Psoas muscle (tissue), 8 donors: Measurements from ENCODE around the gene SF3A1. TPM values are rescaled to one million over a fixed set of nuclear protein-coding genes. Genes with fewer than 3 reads are reported as not detected.

Source experiments
- ATAC-seq, 4 donors: fragments of 200-7000 bp; cut with Tn5 transposase; one replicate each; pipeline ENCODE4 v1.9.1; 2020; ENCODE audit warnings: moderate library complexity in 3 of 4, mild to moderate bottlenecking in 2 of 4
- DNase-seq, 2 donors: peaks; one replicate each; pipeline ENCODE4 v3.0.0-alpha.2; 2020
- H3K27ac ChIP-seq: fragments of 200-600 bp; one replicate; pipeline ENCODE4 v1.8.0; 2022
- H3K27me3 ChIP-seq, 3 donors: fragments of 200-600 bp in 1 of 3; one replicate each; pipeline versions ENCODE4 v1.6.1 to v1.8.0; 2013 to 2022; ENCODE audit warnings: low read length in 2 of 3, mild to moderate bottlenecking in 2 of 3, moderate library complexity in 1 of 3; ENCODE audit not compliant: insufficient read depth in 3 of 3
- H3K36me3 ChIP-seq, 2 donors: fragments of 200-600 bp in 1 of 2; one replicate each; pipeline versions ENCODE4 v1.6.1 to v1.8.0; 2013 to 2022; ENCODE audit warnings: low read depth in 1 of 2, mild to moderate bottlenecking in 1 of 2, moderate library complexity in 1 of 2; ENCODE audit not compliant: insufficient read depth in 1 of 2
- H3K4me1 ChIP-seq: fragments of 200-600 bp; one replicate; pipeline ENCODE4 v1.8.0; 2022
- H3K4me3 ChIP-seq: fragments of 200-600 bp; one replicate; pipeline ENCODE4 v1.8.0; 2022; ENCODE audit warnings: mild to moderate bottlenecking
- H3K9me3 ChIP-seq: fragments of 200-600 bp; one replicate; pipeline ENCODE4 v1.8.0; 2022
- CTCF ChIP-seq: fragments of 200-600 bp; IDR thresholded peaks from one replicate; pipeline ENCODE4 v1.8.0; 2022; ENCODE audit warnings: antibody characterized with exemption
- WGBS, 3 donors: extraction: QIAGEN DNeasy Blood & Tissue Kit; methylation state at CpG; one replicate each; pipeline versions ENCODE4 v1.1.6 to v1.1.7; 2013; 5-methylcytosine and 5-hydroxymethylcytosine counted together
- intact Hi-C, 2 donors: fragments of 100-400 bp; cut with DNase I; formaldehyde crosslinking; loops; one replicate each; pipeline versions ENCODE4 v1.11.0 to v1.14.2; 2022
- polyA plus RNA-seq, 3 donors: library from polyadenylated mRNA; stranded (reverse); fragments of 200-250 nt; gene quantifications; one replicate each; pipeline ENCODE4 v1.2.3, GENCODE V29; 2013
- total RNA-seq, 4 donors: library from RNA; stranded (reverse); fragmentation: NEBNext Ultra II Directional in 2 of 4; extraction: Animal tissue kit (Norgen Biotek cat#: 25700) in 2 of 4; gene quantifications; one replicate each; pipeline versions ENCODE4 v1.2.1 to v1.2.4, GENCODE V29; 2021 to 2023
- donor health status: healthy with polysubstance abuse.
- donor health status: DM: no; HTN: no; CAD: no; lungs with moderate emphysema.
- donor health status: Bipolar disorder and iron deficiency.
- donor health status: healthy.
- donor health status: DM: yes; HTN: yes; CAD: no.
- donor health status: DM: no; HTN: no; CAD: no.
- donor health status: DM: no; HTN: no; CAD: no.
- donor health status: DM: yes; HTN: yes; CAD: no.

SF3A1 gene
- total and polyA plus RNA-seq, 7 donors = 21.6 to 146 (median 107) TPM

- Histone ChIP-seq H3K4me1 (peaks cover 9% of the 10 kb centered on the region), H3K36me3 (peaks cover 0 to 32% of the 10 kb centered on the region in 2 donors), H3K4me3 (no peak overlapping the region), H3K9me3 (no peaks in the 10 kb centered on the region), H3K27me3 (no peaks in the 10 kb centered on the region), H3K27ac (no peak overlapping the region)
- no peak for DNase-seq
- intact Hi-C loops = no loop called here
- 88 to 95% (median 92%) methylated on average over 11 of the region's 11 CpGs for WGBS, 3 donors
- no peak for TF ChIP-seq CTCF
- ATAC-seq = no peak
Observed at GRCh38 chr22:30297276-30297990, 59.3 kb downstream of the SF3A1 start.

DNA sequence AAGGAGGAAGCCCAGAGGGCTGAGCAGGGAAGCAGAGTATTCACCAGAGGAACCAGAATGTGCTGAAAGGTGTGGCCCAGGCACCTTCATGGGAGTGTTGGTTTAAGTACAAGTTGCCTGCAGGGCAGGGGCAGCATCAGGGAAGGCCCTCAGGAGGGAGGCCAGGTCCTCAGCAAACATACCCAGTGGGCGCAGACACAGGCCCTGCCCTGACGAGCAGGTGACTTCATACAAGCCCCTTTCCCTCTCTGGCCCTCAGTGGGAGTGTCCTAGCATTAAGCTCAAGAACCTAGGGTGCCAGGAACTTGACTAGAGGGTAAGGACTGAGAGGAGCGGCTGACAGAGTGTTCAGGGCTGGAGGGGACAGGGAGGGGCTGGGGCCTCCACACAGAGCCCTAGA is 59.9 kb downstream of the SF3A1 start:
- peak in 1 of 2 donors; percentile 19 for DNase-seq
- intact Hi-C loops = no loop called here
- H3K36me3 ChIP-seq = peaks cover 0 to 32% of the 10 kb centered on the region in 2 donors
- H3K4me1 ChIP-seq = peaks cover 5% of the 10 kb centered on the region
- H3K27me3 ChIP-seq = no peaks in the 10 kb centered on the region
- TF ChIP-seq CTCF = no peak
- no peak overlapping the region for H3K4me3 ChIP-seq
- 84 to 93% (median 91%) methylated on average over 3 of the region's 3 CpGs for whole genome bisulfite sequencing, 3 donors
- ATAC-seq = no peak
- no peak overlapping the region for H3K27ac ChIP-seq
- H3K9me3 ChIP-seq = no peaks in the 10 kb centered on the region

GRCh38 chr22:30296324-30296723 is 60.4 kb downstream of the SF3A1 start:
- Histone ChIP-seq H3K4me3 (no peak overlapping the region), H3K27ac (no peak overlapping the region), H3K9me3 (no peaks in the 10 kb centered on the region), H3K27me3 (no peaks in the 10 kb centered on the region), H3K4me1 (peaks cover 1% of the 10 kb centered on the region), H3K36me3 (peaks cover 0 to 32% of the 10 kb centered on the region in 2 donors)
- DNase-seq (no peak), ATAC-seq (no peak)
- 97 to 98% (median 98%) methylated on average over 4 of the region's 4 CpGs for WGBS, 3 donors
- TF ChIP-seq CTCF = no peak
- intact Hi-C loops = no loop called here

DNA sequence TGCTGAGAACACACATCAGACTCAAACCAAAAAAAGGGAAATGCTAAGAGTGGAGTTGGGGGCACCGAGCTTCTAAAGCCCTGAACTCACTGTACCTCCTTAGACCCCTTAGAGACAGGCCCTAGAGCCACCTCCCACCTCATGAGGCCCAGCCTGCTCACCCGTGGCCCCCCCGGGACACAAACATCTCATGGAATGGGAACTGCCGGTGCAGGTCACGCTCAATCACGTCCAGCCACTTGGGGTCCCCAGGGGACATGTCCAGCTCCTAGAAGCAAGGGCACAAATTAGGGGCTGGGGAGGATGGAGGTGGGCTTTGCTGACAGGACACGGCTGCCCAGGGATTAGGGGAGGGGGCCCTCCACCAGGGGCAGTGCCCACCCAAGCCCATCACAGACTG is 61.1 kb downstream of the SF3A1 start:
- Histone ChIP-seq H3K9me3 (no peaks in the 10 kb centered on the region), H3K4me3 (no peak overlapping the region), H3K27ac (no peak overlapping the region), H3K36me3 (peaks cover 0 to 32% of the 10 kb centered on the region in 2 donors), H3K27me3 (no peaks in the 10 kb centered on the region), H3K4me1 (peaks cover 9% of the 10 kb centered on the region)
- ATAC-seq = no peak
- no peak for TF ChIP-seq CTCF
- intact Hi-C loops = no loop called here
- 61 to 76% (median 74%) methylated on average over 7 of the region's 7 CpGs for WGBS, 3 donors
- DNase-seq = peak in 1 of 2 donors; percentile 46

- Histone ChIP-seq H3K36me3 (peaks cover 0 to 32% of the 10 kb centered on the region in 2 donors), H3K27ac (no peak overlapping the region), H3K9me3 (no peaks in the 10 kb centered on the region), H3K4me1 (peaks cover 11% of the 10 kb centered on the region), H3K4me3 (no peak overlapping the region), H3K27me3 (no peaks in the 10 kb centered on the region)
- intact Hi-C loops = loop anchor here in 1 of 2 donors (5.0 kb wide), 1 partner anchor 32 kb away; the partner anchor contains the start of gene TBC1D10A
- TF ChIP-seq CTCF = no peak
- WGBS, 3 donors = 88 to 94% (median 92%) methylated on average over 10 to 11 of the region's 11 CpGs
- peak in 1 of 2 donors; percentile 35 for DNase-seq
- ATAC-seq = no peak
Observed at GRCh38 chr22:30294830-30295229, 61.9 kb downstream of the SF3A1 start.
